Measurements from ENCODE around the gene KRT6C.
"Not testable (repeated sequence)": the region's sequence is repeated elsewhere in the genome, so short reads cannot be mapped to it uniquely, and the experiment has no call there.

KRT6C gene

GRCh38 chr12:52455821-52456220 lies 17.8 kb downstream of the KRT6C start:
- DNase-seq (ENCODE audit: low read depth in 2 of 2), result no peak

GRCh38 chr12:52454411-52455201 lies 19.0 kb downstream of the KRT6C start:
- no peak for DNase-seq (ENCODE audit: low read depth in 2 of 2)

- DNase-seq (ENCODE audit: low read depth in 2 of 2), result no peak
Measured at GRCh38 chr12:52452101-52452500, 21.5 kb downstream of the KRT6C start, which contains the start of gene KRT6B. Gene KRT6B, minus strand, starts transcription at chr12:52452146. Its CDS starts 68 bp downstream, at chr12:52452078.

DNA sequence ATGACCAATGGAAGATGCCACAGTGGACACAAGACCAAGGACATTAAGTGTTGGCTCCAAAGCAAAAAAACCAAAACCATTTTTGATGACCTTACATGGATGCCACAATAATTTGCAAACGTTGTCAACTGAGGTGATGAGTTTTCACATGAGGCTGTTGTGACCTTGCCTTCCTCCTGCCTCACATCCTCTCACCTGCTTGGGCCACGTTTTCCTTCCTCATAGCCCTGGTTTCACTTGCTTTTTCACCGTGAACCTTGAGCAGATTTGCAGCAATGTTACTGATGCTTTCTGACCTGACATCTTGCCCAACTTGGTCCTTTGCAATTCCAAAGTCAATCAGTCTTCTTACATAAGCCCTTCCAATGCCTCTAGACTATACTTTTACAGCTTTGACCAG lies 25.4 kb downstream of the KRT6C start:
- DNase-seq (ENCODE audit: low read depth in 2 of 2), result no peak

GRCh38 chr12:52447196-52447595 lies 26.4 kb downstream of the KRT6C start:
- DNase-seq (ENCODE audit: low read depth in 2 of 2), result not testable (repeated sequence)

DNA sequence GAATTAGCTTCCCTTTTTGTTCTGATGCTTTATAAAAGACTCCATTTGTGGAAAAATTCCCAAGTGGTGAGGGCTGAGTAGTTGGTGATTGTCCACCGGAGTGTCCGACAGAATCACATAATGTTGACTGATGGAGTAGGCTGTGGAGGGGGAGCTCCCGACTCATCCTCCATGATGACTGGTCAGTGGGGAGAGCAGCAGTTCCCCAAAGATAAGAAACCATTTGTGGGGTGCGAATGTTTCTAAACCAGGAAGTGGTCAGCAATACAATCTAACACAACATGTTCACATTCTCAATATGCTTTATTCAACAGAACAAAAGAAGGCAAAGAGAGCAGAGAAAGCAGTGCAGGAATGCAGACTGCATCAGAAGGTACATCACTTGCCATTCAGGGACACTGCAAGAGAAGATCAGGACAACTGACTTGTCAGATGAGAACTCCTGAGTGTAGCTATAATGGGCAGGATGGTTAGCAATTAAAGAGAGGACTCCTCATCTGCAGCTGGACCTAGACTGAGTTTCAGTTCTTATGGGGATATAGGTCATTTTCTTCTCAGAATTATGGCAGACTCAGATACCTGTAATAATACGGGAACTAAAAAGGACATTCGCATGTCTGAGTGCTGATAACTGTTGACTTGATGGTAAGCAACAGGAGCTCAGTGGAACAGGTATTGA lies 27.1 kb downstream of the KRT6C start:
- no peak for DNase-seq (ENCODE audit: low read depth in 2 of 2)

DNA sequence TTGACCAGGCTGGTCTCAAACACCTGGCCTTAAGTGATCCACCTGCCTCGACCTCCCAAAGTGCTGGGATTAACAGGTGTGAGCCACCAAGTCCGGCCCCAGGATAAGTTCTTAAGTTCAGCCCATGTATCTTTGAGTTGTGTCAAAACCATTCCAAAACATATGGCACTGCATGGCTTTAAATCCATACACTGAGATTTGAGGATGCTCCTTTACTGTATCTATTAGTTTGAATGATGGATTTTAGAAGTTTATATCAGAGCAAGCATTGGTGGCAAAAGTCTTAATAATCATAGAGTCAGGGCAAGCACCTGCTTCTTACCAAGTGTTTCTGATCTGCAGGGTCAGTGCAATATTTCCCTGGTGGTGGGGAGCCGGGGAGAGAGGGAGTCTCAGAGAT lies 27.7 kb downstream of the KRT6C start:
- no peak for DNase-seq (ENCODE audit: low read depth in 2 of 2)

DNA sequence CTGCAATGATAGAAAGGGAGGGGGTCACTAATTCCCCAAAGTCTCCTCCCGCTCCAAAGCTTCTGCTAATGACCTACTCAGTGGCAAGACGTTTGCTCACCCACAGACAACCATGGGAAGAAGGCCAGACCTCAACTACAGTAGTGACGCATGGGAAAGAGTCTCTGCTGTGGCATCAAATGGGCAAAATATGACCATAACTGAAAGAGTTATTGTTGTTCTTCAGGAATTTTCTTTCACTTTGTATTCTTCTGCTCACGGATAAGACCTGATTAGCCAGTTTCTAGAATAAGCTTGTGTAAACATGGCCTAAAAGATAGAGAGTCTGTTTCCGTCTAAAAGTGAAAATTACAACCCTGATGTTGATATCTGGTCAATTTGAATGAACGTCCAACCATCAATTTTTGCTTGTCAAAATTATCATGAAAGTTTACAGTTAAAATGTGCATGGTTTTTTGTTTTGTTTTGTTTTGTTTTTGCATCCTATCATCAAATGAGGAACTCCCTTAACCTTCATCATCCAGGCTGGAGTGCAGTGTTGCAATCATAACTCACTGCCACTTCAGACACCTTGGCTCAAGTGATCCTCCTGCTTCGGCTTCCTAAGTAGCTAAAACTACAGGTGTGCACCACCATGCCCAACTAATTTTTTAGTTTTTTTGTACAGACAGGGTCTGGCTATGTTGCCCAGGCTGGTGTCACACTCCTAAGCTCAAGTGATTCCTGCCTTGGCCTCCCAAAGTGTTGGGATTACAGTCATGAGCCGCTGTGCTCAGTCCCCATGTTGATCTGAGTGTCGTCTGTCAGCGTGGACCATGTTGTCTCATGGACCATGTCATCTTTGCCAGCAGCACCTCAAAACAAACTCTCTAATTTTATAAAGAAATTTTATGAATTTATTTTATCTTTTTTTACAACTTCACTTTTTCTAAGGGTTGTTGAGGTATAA lies 28.7 kb downstream of the KRT6C start:
- DNase-seq (ENCODE audit: low read depth in 2 of 2), result no peak

- no peak for DNase-seq (ENCODE audit: low read depth in 2 of 2)
Measured at GRCh38 chr12:52443966-52444365, 29.6 kb downstream of the KRT6C start.

DNA sequence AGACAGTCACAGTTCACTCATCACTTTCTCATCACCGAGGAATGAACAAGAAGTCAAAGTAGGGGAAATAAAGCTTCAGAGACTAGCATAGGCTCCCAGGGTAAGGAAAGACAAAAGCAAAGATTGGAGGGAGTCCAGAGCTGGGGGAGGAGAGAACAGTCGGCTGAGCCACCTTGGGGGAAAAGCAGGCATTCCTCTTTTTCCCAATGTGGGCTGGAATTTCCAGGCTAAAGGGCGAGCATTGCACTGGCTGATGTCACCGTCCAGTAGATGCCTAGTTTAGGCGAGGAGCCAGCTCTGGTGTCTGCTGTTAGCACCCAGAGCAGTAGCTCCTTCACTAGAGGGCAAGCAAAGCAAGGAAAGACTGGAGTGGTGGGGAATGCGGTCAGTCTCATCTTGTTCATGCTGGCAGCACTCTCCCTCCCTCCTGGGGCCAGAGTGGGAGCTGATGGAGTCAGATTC lies 31.0 kb downstream of the KRT6C start:
- DNase-seq (ENCODE audit: low read depth in 2 of 2), result no peak

DNA sequence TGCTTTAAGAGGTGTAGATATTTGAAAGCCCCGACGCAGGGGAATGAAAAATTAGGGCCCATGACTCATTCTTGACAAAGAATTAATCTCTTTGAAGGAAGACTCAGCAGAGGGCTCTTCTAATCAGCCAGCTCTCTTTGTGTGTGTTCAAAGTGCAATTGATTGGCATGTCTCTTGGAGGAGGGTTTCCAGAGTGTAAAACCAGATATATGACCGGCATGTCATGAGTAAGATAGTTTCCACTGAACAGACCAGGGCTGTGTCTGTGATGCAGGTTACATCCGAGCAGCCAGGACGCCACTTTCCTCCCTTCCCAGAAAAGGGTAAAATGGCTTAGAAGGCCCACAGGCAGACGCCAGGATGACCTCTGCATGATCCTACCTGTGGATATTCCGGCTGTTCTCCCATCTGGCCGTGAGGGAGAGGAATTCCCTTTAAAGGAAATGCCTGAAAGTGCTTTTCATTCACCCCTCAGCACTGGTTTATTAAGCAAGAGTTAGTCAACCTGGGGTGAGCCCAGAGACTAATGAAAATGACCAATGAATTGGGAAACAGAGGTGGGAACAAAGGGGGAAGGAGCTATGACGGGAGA lies 32.2 kb downstream of the KRT6C start:
- no peak for DNase-seq (ENCODE audit: low read depth in 2 of 2)

DNA sequence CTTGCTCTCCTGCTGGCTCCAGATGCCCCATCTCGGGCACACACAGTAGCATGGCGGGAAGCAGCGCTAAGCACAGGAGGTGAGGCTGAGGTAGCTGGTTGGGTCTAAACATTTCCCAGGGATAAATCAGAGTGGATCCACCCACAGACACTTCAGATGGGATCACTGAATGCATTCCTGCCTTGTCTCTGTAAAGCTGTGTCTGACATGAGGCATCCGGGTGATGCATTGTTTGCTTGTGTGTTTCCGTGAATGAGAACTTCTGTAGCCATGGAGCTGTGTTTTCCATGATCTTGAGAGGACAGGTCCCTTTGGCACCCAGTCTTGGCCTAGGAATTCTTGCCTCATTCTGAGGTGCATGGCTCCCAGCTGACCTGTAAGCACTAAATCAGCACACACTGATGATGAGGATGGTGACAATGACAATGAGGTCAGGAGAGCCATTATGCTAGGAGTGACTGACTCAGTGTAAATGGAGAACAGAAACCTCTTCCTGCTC lies 32.7 kb downstream of the KRT6C start:
- no peak for DNase-seq (ENCODE audit: low read depth in 2 of 2)

GRCh38 chr12:52439845-52440244 lies 33.8 kb downstream of the KRT6C start:
- DNase-seq (ENCODE audit: low read depth in 2 of 2), result no peak

DNA sequence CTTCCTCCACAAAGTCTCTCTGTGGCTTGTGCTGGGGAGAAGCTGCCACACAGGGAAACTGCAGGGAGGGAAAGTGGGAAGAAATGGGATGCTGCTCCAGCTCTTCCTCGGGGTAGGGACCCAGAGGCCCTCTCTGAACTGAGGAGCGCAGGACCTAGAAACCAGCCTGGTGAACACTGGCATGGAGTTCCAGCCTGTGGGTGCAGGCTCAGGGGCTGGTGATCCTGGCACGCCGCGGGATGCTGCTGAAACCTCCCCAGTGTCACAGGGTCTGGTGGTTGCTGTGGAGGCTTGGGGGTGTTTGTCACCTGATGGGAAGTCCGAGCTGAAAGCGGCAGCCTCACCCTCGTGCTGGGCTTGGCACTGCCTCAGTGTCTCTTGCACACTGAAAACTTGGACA lies 34.2 kb downstream of the KRT6C start:
- DNase-seq (ENCODE audit: low read depth in 2 of 2), result no peak

DNA sequence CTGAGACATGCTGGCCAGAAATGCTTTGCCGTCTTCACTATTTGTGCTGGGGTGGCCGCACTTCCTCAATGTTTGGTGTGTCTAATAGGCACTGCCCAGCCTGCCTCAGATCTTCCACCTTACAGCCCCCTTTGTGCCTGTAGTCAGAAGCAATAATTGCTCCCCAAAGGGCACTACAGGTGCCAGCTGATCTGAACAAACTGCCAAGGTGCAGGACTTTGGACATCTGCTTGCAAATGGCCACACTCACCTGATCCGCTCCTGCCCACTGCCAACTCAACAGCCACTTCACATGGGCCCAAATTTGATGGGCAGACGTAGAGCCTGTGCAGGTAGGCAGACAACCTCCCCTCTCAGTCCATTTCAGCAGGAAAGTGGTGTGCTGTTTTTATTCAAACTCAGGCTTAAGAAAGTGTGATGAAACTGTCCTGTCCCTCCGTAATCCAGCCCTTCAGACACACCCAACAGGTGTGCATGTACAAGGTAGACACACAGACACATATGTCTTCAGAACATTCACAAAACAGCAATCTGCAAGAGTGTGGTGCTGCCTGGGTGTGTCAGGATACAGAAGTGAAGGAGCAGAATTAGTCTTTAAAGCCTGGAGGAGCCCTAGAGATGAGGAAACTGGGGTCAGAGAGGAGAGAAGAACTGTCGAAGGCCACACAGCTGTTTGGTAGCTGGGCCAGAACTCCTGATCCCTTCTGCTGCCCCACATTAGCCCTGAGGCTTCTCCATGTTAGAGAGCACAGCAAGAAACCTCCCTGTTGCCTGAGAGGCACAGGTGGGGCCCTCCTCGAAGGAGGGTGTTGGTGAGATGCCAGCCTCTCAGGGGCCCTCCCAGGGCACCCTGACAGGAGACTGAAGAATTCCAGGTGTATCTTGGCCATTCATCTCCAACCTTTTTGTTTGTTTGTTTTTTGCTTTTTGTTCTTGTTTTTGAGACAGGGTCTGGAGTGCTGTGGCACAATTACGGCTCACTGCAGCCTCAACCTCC lies 35.0 kb downstream of the KRT6C start:
- DNase-seq (ENCODE audit: low read depth in 2 of 2), result no peak

GRCh38 chr12:52437508-52437907 lies 36.1 kb downstream of the KRT6C start:
- no peak for DNase-seq (ENCODE audit: low read depth in 2 of 2)

DNA sequence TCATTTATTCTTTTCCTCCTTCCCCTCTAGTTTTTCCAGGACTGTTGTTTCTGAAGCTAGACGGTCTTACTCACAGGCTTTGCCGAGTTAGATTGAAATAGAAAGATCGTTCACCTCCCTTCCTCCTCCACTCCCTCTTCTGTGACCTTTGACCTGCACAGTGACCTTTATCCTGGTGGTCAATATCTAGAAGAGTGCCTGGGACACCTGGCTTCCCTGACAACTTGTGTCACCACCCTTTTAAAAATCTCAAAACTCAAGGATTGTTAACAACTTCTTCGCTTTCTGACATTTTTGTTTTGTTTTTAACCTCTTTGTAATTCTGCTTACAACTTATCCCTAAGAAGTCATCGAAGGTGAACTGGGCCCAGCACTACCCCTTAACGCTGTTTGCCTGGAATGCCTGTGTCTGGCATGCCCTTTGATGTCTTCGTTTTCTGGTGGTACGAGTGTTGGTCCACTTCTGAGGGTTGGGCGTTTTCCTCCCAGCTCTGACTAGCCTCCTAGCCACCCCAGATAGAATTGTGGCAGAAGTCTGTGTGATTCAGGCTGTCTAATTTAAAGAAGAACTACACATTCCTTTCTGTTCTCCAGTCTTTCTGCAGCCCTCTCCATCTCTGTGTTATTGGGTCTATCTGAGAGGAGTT lies 36.7 kb downstream of the KRT6C start:
- no peak for DNase-seq (ENCODE audit: low read depth in 2 of 2)

GRCh38 chr12:52436000-52436827 lies 37.4 kb downstream of the KRT6C start:
- DNase-seq (ENCODE audit: low read depth in 2 of 2), result no peak

DNA sequence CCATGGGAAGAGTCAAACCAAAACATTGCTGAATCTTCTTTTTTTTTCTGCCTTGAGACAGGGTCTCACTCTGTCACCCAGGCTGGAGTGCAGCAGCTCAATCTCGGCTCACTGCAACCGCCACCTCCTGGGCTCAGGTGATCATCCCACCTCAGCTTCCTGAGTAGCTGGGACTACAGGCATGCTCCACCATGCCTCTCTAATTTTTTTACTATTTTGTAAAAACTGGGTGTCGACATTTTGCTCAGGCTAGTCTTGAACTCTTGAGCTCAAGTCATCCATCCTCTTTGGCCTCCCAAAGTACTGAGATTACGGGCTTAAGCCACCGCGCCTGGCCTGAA lies 38.0 kb downstream of the KRT6C start:
- no peak for DNase-seq (ENCODE audit: low read depth in 2 of 2)
